ENCODE data around the gene LRRC56. TPM values are rescaled to one million over a fixed set of nuclear protein-coding genes. Genes with fewer than 3 reads are reported as not detected.

Gene LRRC56
- total RNA-seq, 1 donor: 0.43 TPM

GRCh38 chr11:579830-580601, 42.7 kb downstream of the LRRC56 start:
- peak; percentile 23 for DNase-seq (ENCODE audit: low read depth)
- no peak overlapping the region for H3K4me3 ChIP-seq (ENCODE audit: low read depth, low read length)
- no peak for TF ChIP-seq CTCF (IDR thresholded peaks at IDR 0.05; ENCODE audit: insufficient read depth, low read depth, low read length)

GRCh38 chr11:581342-581741, 44.0 kb downstream of the LRRC56 start:
- DNase-seq (ENCODE audit: low read depth): no peak
- no peak for TF ChIP-seq CTCF (IDR thresholded peaks at IDR 0.05; ENCODE audit: insufficient read depth, low read depth, low read length)
- H3K4me3 ChIP-seq (ENCODE audit: low read depth, low read length): no peak overlapping the region

- no peak for TF ChIP-seq CTCF (IDR thresholded peaks at IDR 0.05; ENCODE audit: insufficient read depth, low read depth, low read length)
- no peak overlapping the region for H3K4me3 ChIP-seq (ENCODE audit: low read depth, low read length)
- no peak for DNase-seq (ENCODE audit: low read depth)
Observed at GRCh38 chr11:581752-582151, 44.4 kb downstream of the LRRC56 start.

GRCh38 chr11:584287-584686, 47.0 kb downstream of the LRRC56 start:
- TF ChIP-seq CTCF (IDR thresholded peaks at IDR 0.05; ENCODE audit: insufficient read depth, low read depth, low read length): no peak
- DNase-seq (ENCODE audit: low read depth): no peak
- H3K4me3 ChIP-seq (ENCODE audit: low read depth, low read length): no peak overlapping the region

GRCh38 chr11:586376-587316, 49.3 kb downstream of the LRRC56 start:
- TF ChIP-seq CTCF (IDR thresholded peaks at IDR 0.05; ENCODE audit: insufficient read depth, low read depth, low read length): no peak
- H3K4me3 ChIP-seq (ENCODE audit: low read depth, low read length): no peak overlapping the region
- DNase-seq (ENCODE audit: low read depth): no peak

GRCh38 chr11:587546-587945, 50.2 kb downstream of the LRRC56 start:
- no peak for DNase-seq (ENCODE audit: low read depth)
- TF ChIP-seq CTCF (IDR thresholded peaks at IDR 0.05; ENCODE audit: insufficient read depth, low read depth, low read length): no peak
- no peak overlapping the region for H3K4me3 ChIP-seq (ENCODE audit: low read depth, low read length)

Data from fibroblast of villous mesenchyme (primary cell).